H1 (cell line): ENCODE data around the gene ANKMY2. TPM values are rescaled to one million over a fixed set of nuclear protein-coding genes. Genes with fewer than 3 reads are reported as not detected.

Source experiments
- CTCF ChIA-PET: fragments of 300-600 bp; sonication (Branson Sonifier 250); formaldehyde crosslinking; loops from one replicate; lab custom pipeline; 2021; ENCODE audit not compliant: partially characterized antibody; lab: Charles Lee
- POLR2A ChIA-PET: fragments of 300-600 bp; sonication (Branson Sonifier 250); formaldehyde crosslinking; loops from one replicate; lab custom pipeline; 2021; ENCODE audit warnings: inconsistent platforms; ENCODE audit not compliant: partially characterized antibody; lab: Charles Lee
- DNase-seq, 2 experiments: peaks; one replicate each; pipeline versions ENCODE4 v3.0.0 to v3.0.0-alpha.2; 2010 to 2022; ENCODE audit warnings: low spot score in 2 of 2, low read depth in 1 of 2, mixed read lengths in 1 of 2
- FAIRE-seq: peaks from 2 replicates; lab custom pipeline; 2011; peaks lifted over from hg19 to GRCh38; lab: Jason Lieb, UNC
- H2AFZ ChIP-seq: 2 replicates; pipeline ENCODE4 v1.8.1; 2012; ENCODE audit warnings: low read length, inconsistent platforms
- H2AK5ac ChIP-seq: 2 replicates; pipeline ENCODE4 v1.6.1; 2013; ENCODE audit warnings: low read depth, low read length
- H2BK120ac ChIP-seq: replicated peaks from 2 replicates; pipeline ENCODE3; 2013; ENCODE audit warnings: low read depth, low read length, inconsistent platforms
- H2BK12ac ChIP-seq: 2 replicates; pipeline ENCODE4 v1.6.1; 2013; ENCODE audit warnings: low read depth, low read length
- H2BK15ac ChIP-seq: 2 replicates; pipeline ENCODE4 v1.6.1; 2013; ENCODE audit warnings: low read length
- H2BK20ac ChIP-seq: 2 replicates; pipeline ENCODE4 v1.6.1; 2013; ENCODE audit warnings: low read length
- H2BK5ac ChIP-seq: 2 replicates; pipeline ENCODE4 v1.6.1; 2013; ENCODE audit warnings: low read depth, low read length
- H3K14ac ChIP-seq: 2 replicates; pipeline ENCODE4 v1.6.1; 2013; ENCODE audit warnings: inconsistent platforms; ENCODE audit not compliant: insufficient read length
- H3K18ac ChIP-seq: 2 replicates; pipeline ENCODE4 v1.6.1; 2013; ENCODE audit warnings: low read length; ENCODE audit errors: extremely low read depth
- H3K23ac ChIP-seq: 2 replicates; pipeline ENCODE4 v1.6.1; 2013; ENCODE audit warnings: inconsistent platforms; ENCODE audit not compliant: insufficient read length
- H3K23me2 ChIP-seq: 2 replicates; pipeline ENCODE4 v1.6.1; 2013; ENCODE audit warnings: low read depth, low read length
- H3K27ac ChIP-seq: 2 replicates; pipeline ENCODE4 v1.6.1; 2011; ENCODE audit warnings: low read depth, low read length, inconsistent platforms
- H3K27me3 ChIP-seq, 4 experiments: replicated peaks in 1 of 4; 1 replicate in 1 of 4; 2 replicates in 3 of 4; pipeline versions ENCODE4 v1.6.1 to v1.8.1; 2011 to 2013; ENCODE audit warnings: low read length in 3 of 4, mild to moderate bottlenecking in 3 of 4, inconsistent platforms in 2 of 4, mixed read lengths in 2 of 4, moderate library complexity in 1 of 4; ENCODE audit not compliant: control insufficient read depth in 3 of 4, insufficient read depth in 3 of 4; ENCODE audit errors: extremely low read depth in 1 of 4
- H3K36me3 ChIP-seq, 4 experiments: 2 replicates each; pipeline versions ENCODE4 v1.6.1 to v1.8.1; 2011 to 2013; ENCODE audit warnings: mild to moderate bottlenecking in 4 of 4, low read length in 3 of 4, moderate library complexity in 2 of 4, control low read depth in 1 of 4, inconsistent platforms in 1 of 4; ENCODE audit not compliant: insufficient read depth in 4 of 4, control insufficient read depth in 2 of 4
- H3K4ac ChIP-seq: replicated peaks from 2 replicates; pipeline ENCODE3; 2013; ENCODE audit warnings: low read length, low read depth, mixed read lengths, inconsistent platforms; ENCODE audit not compliant: insufficient read length
- H3K4me1 ChIP-seq, 4 experiments: replicated peaks in 1 of 4; 1 replicate in 1 of 4; 2 replicates in 3 of 4; pipeline versions ENCODE4 v1.6.1 to v1.8.1; 2011 to 2013; ENCODE audit warnings: low read length in 3 of 4, inconsistent platforms in 2 of 4, mixed read lengths in 1 of 4; ENCODE audit not compliant: insufficient read depth in 4 of 4, control insufficient read depth in 3 of 4
- H3K4me2 ChIP-seq, 2 experiments: 2 replicates each; pipeline versions ENCODE4 v1.6.1 to v1.8.1; 2011 to 2013; ENCODE audit warnings: low read depth in 2 of 2, low read length in 2 of 2, control low read depth in 1 of 2, inconsistent platforms in 1 of 2, mild to moderate bottlenecking in 1 of 2; ENCODE audit not compliant: insufficient read depth in 1 of 2
- H3K4me3 ChIP-seq, 4 experiments: fragments of 200-600, 300-600 bp in 1 of 4; sonication (generic), shearing (Covaris generic), sonication (Bioruptor Twin) in 1 of 4; 2 replicates each; pipeline versions ENCODE4 v1.5.1 to v1.8.1; 2011 to 2016; ENCODE audit warnings: low read length in 4 of 4, low read depth in 3 of 4, control low read depth in 2 of 4, inconsistent platforms in 2 of 4, mild to moderate bottlenecking in 2 of 4, mixed read lengths in 1 of 4, moderate library complexity in 1 of 4; ENCODE audit not compliant: insufficient read depth in 2 of 4; ENCODE audit errors: extremely low read depth in 1 of 4
- H3K56ac ChIP-seq: replicated peaks from 2 replicates; pipeline ENCODE3; 2013; ENCODE audit warnings: low read depth, mild to moderate bottlenecking, mixed read lengths, low read length, inconsistent platforms; ENCODE audit not compliant: insufficient read length
- H3K79me1 ChIP-seq: 2 replicates; pipeline ENCODE4 v1.6.1; 2013; ENCODE audit warnings: low read depth, low read length, control low read depth
- H3K79me2 ChIP-seq, 2 experiments: 2 replicates each; pipeline versions ENCODE4 v1.6.1 to v1.8.1; 2012 to 2013; ENCODE audit warnings: low read length in 2 of 2, mild to moderate bottlenecking in 2 of 2, inconsistent platforms in 1 of 2; ENCODE audit not compliant: insufficient read depth in 2 of 2, control insufficient read depth in 1 of 2
- H3K9ac ChIP-seq, 4 experiments: replicated peaks in 1 of 4; 1 replicate in 1 of 4; 2 replicates in 3 of 4; pipeline versions ENCODE4 v1.6.1 to v1.8.1; 2011 to 2013; ENCODE audit warnings: low read depth in 3 of 4, low read length in 3 of 4, control low read depth in 2 of 4, mild to moderate bottlenecking in 2 of 4, moderate library complexity in 2 of 4, inconsistent platforms in 1 of 4; ENCODE audit errors: extremely low read depth in 1 of 4
- H3K9me3 ChIP-seq, 2 experiments: 2 replicates each; pipeline versions ENCODE4 v1.6.1 to v1.8.1; 2012 to 2013; ENCODE audit warnings: mild to moderate bottlenecking in 2 of 2, moderate library complexity in 2 of 2, control low read depth in 1 of 2, inconsistent platforms in 1 of 2, low read depth in 1 of 2, low read length in 1 of 2, mixed read lengths in 1 of 2; ENCODE audit not compliant: insufficient read depth in 2 of 2
- H4K20me1 ChIP-seq, 2 experiments: replicated peaks in 1 of 2; 2 replicates each; pipeline versions ENCODE3 to v1.8.1; 2011 to 2013; ENCODE audit warnings: inconsistent platforms in 2 of 2, low read length in 2 of 2, mild to moderate bottlenecking in 1 of 2; ENCODE audit not compliant: insufficient read depth in 2 of 2, control insufficient read depth in 1 of 2
- H4K5ac ChIP-seq: 2 replicates; pipeline ENCODE4 v1.6.1; 2013; ENCODE audit warnings: low read length, low read depth, mixed read lengths, inconsistent platforms; ENCODE audit not compliant: insufficient read length
- H4K8ac ChIP-seq: 2 replicates; pipeline ENCODE4 v1.8.0; 2013; ENCODE audit warnings: mild to moderate bottlenecking, moderate library complexity, low read length, inconsistent platforms; ENCODE audit not compliant: insufficient read depth; ENCODE audit errors: extremely low read depth
- H4K91ac ChIP-seq: replicated peaks from 2 replicates; pipeline ENCODE3; 2013; ENCODE audit warnings: low read length, mixed read lengths, inconsistent platforms; ENCODE audit not compliant: insufficient read length
- BACH1 ChIP-seq: IDR thresholded peaks from 2 replicates; pipeline ENCODE4 v1.6.1; 2012; ENCODE audit warnings: low read length, improper control_type of control experiment
- GABPA ChIP-seq: IDR thresholded peaks from 2 replicates; pipeline ENCODE4 v1.6.1; 2011; ENCODE audit warnings: mild to moderate bottlenecking, low read length, moderate library complexity, borderline replicate concordance; ENCODE audit not compliant: insufficient read depth
- MAFK ChIP-seq: IDR thresholded peaks from 2 replicates; pipeline ENCODE4 v1.6.1; 2012; ENCODE audit warnings: low read depth, mild to moderate bottlenecking, improper control_type of control experiment, low read length
- RFX5 ChIP-seq: IDR thresholded peaks from 2 replicates; pipeline ENCODE4 v1.6.1; 2011; ENCODE audit warnings: low read depth, low read length, improper control_type of control experiment, borderline replicate concordance
- RNF2 ChIP-seq: fragments of 200-900, 300-1000 bp; sonication (generic); IDR thresholded peaks from 2 replicates; pipeline ENCODE4 v1.7.1; 2016; ENCODE audit warnings: borderline replicate concordance, low read depth, mild to moderate bottlenecking, antibody characterized with exemption, low read length; ENCODE audit not compliant: poor library complexity, severe bottlenecking; ENCODE audit errors: missing control alignments
- TBP ChIP-seq: IDR thresholded peaks from 2 replicates; pipeline ENCODE4 v1.6.1; 2011; ENCODE audit warnings: low read depth, low read length, improper control_type of control experiment
- WGBS, 2 experiments: shearing (Covaris generic) in 1 of 2; methylation state at CpG; one replicate each; pipeline versions ENCODE4 v1.1.6 to v1.1.7; 2013 to 2015; ENCODE audit warnings: low lambda C conversion rate in 2 of 2, mixed read lengths in 2 of 2, inconsistent platforms in 1 of 2, low coverage in 1 of 2, missing lambda C conversion rate in 1 of 2; ENCODE audit not compliant: insufficient replicate concordance in 2 of 2, insufficient coverage in 1 of 2, insufficient read length in 1 of 2; ENCODE audit errors: extremely low coverage in 1 of 2, missing lambda C conversion rate in 1 of 2; 5-methylcytosine and 5-hydroxymethylcytosine counted together
- polyA plus RNA-seq, 7 experiments: library from polyadenylated mRNA; depleted of rRNA in 3 of 7; stranded (reverse) in 5 of 7; unstranded in 2 of 7; fragments of >200 nt in 5 of 7; fragments of 200-250 nt in 2 of 7; gene quantifications; 1 replicate in 5 of 7; 2 replicates in 1 of 7; 4 replicates in 1 of 7; pipeline versions ENCODE4 v1.2.1 to v1.2.3, GENCODE V29; 2011 to 2013; ENCODE audit warnings: missing spikeins in 2 of 7, mixed read lengths in 2 of 7
- total RNA-seq: library from RNA; stranded (reverse); fragmentation: NEBNext Ultra II Directional; extraction: Animal tissue kit (Norgen Biotek cat#: 25700); gene quantifications from 2 replicates; pipeline ENCODE4 v1.2.1, GENCODE V29; 2021
- TF ChIP-seq, protein P1 (sequence below), 3 experiments: IDR thresholded peaks; 1 replicate in 2 of 3; 2 replicates in 1 of 3; pipeline versions ENCODE4 v1.5.1 to v1.6.1; 2011; ENCODE audit warnings: low read length in 3 of 3, mild to moderate bottlenecking in 3 of 3, inconsistent platforms in 2 of 3, low read depth in 1 of 3, moderate library complexity in 1 of 3; ENCODE audit not compliant: insufficient read depth in 1 of 3; ENCODE audit errors: control extremely low read depth in 1 of 3

Gene ANKMY2
- total and polyA plus RNA-seq, 2 of the 8 experiments (the other 6 are each of a cell fraction or from before 2014, with no cell fraction given) = 5.2 to 9.3 TPM

DNA sequence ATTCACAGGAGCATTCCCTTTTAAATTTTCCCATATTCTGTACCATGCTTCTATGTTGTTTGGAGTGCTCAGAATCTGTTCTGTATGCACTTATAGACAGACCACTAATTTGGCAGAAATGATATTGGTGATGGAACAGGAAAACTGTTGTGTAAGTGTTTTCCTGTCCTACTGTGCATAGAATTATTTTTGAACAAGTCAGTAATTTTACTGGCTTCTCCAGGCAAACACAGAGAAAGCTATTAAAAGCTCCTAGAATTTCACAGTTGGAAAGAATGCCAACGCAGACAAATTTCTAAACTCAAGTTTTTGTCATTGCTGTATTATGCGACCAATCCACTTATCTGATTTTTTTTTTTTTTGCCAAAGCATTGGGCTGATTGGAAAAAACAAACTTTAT lies 55.7 kb downstream of the ANKMY2 start:
- Histone ChIP-seq H3K9ac (no peak overlapping the region), H3K23me2 (no peaks in the 10 kb centered on the region), H2AFZ (no peak overlapping the region), H2BK5ac (no peak overlapping the region), H4K91ac (no peak overlapping the region), H2BK12ac (no peak overlapping the region), H3K4me2 (no peak overlapping the region), H2AK5ac (no peak overlapping the region), H2BK15ac (no peak overlapping the region), H3K14ac (no peak overlapping the region), H3K4me1 (no peaks in the 10 kb centered on the region), H3K79me2 (no peaks in the 10 kb centered on the region), H3K4me3 (no peak overlapping the region), H3K23ac (no peak overlapping the region), H3K4ac (no peak overlapping the region), H3K79me1 (no peaks in the 10 kb centered on the region), H3K27me3 (no peaks in the 10 kb centered on the region), H3K18ac (no peak overlapping the region), H4K8ac (no peak overlapping the region), H4K5ac (no peak overlapping the region), H3K56ac (no peak overlapping the region), H2BK20ac (no peak overlapping the region), H2BK120ac (no peak overlapping the region), H3K9me3 (0 out of 4 replicates have a peak, but pooled peaks cover 0 to 3% of the 10 kb centered on the region in 2 experiments), H3K27ac (no peak overlapping the region), H3K36me3 (no peaks in the 10 kb centered on the region), H4K20me1 (no peaks in the 10 kb centered on the region)
- CTCF ChIA-PET = no interaction called here
- FAIRE-seq = no peak
- 89% methylated on average over 2 of the region's 2 CpGs; no CpG with 5 or more reads in 1 of the 2 experiments for WGBS, 2 experiments
- POLR2A ChIA-PET = no interaction called here
- DNase-seq = no peak
- TF ChIP-seq TBP (no peak), GABPA (no peak), RFX5 (no peak), MAFK (no peak), BACH1 (no peak), RNF2 (no peak)
- TF ChIP-seq, protein P1, sequence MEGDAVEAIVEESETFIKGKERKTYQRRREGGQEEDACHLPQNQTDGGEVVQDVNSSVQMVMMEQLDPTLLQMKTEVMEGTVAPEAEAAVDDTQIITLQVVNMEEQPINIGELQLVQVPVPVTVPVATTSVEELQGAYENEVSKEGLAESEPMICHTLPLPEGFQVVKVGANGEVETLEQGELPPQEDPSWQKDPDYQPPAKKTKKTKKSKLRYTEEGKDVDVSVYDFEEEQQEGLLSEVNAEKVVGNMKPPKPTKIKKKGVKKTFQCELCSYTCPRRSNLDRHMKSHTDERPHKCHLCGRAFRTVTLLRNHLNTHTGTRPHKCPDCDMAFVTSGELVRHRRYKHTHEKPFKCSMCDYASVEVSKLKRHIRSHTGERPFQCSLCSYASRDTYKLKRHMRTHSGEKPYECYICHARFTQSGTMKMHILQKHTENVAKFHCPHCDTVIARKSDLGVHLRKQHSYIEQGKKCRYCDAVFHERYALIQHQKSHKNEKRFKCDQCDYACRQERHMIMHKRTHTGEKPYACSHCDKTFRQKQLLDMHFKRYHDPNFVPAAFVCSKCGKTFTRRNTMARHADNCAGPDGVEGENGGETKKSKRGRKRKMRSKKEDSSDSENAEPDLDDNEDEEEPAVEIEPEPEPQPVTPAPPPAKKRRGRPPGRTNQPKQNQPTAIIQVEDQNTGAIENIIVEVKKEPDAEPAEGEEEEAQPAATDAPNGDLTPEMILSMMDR (IDR thresholded peaks at IDR 0.05; ENCODE audit: control extremely low read depth in 1 of 3, insufficient read depth in 1 of 3, low read depth in 1 of 3, low read length in 3 of 3) = no peak
